Mucosa of rectum (tissue), 2 donors: ENCODE data around the gene C10orf62.
"Not testable (repeated sequence)": the region's sequence is repeated elsewhere in the genome, so short reads cannot be mapped to it uniquely, and the experiment has no call there.

Experiments used
- H3K27ac ChIP-seq, 2 donors: one replicate each; pipeline ENCODE4 v1.7.0; 2013; ENCODE audit warnings: inconsistent platforms in 2 of 2, low read depth in 2 of 2, low read length in 2 of 2
- H3K27me3 ChIP-seq, 2 donors: one replicate each; pipeline ENCODE4 v1.7.0; 2013; ENCODE audit warnings: low read length in 2 of 2; ENCODE audit not compliant: control insufficient read depth in 2 of 2, insufficient read depth in 2 of 2
- H3K36me3 ChIP-seq, 2 donors: one replicate each; pipeline ENCODE4 v1.7.0; 2013; ENCODE audit warnings: low read length in 2 of 2; ENCODE audit not compliant: control insufficient read depth in 2 of 2, insufficient read depth in 2 of 2
- H3K4me1 ChIP-seq, 2 donors: one replicate each; pipeline ENCODE4 v1.7.0; 2013; ENCODE audit warnings: low read length in 2 of 2, mild to moderate bottlenecking in 1 of 2; ENCODE audit not compliant: control insufficient read depth in 2 of 2, insufficient read depth in 2 of 2
- H3K4me3 ChIP-seq, 2 donors: one replicate each; pipeline ENCODE4 v1.7.0; 2013; ENCODE audit warnings: low read length in 2 of 2
- H3K9ac ChIP-seq, 2 donors: one replicate each; pipeline ENCODE4 v1.7.0; 2013; ENCODE audit warnings: low read length in 2 of 2, low read depth in 1 of 2, mild to moderate bottlenecking in 1 of 2
- H3K9me3 ChIP-seq, 2 donors: one replicate each; pipeline ENCODE4 v1.7.0; 2013; ENCODE audit warnings: low read length in 2 of 2; ENCODE audit not compliant: control insufficient read depth in 2 of 2
- donor health status: healthy.
- donor health status: Normal muscosa, but diverticular disease.

The C10orf62 gene

GRCh38 chr10:97550336-97551149, 39.0 kb upstream of the C10orf62 start:
- H3K4me1 ChIP-seq: no peaks in the 10 kb centered on the region
- H3K27ac ChIP-seq: no peak overlapping the region
- H3K9me3 ChIP-seq: no peaks in the 10 kb centered on the region
- H3K4me3 ChIP-seq: no peak overlapping the region
- H3K27me3 ChIP-seq: no peaks in the 10 kb centered on the region
- no peaks in the 10 kb centered on the region for H3K36me3 ChIP-seq
- no peak overlapping the region for H3K9ac ChIP-seq

DNA sequence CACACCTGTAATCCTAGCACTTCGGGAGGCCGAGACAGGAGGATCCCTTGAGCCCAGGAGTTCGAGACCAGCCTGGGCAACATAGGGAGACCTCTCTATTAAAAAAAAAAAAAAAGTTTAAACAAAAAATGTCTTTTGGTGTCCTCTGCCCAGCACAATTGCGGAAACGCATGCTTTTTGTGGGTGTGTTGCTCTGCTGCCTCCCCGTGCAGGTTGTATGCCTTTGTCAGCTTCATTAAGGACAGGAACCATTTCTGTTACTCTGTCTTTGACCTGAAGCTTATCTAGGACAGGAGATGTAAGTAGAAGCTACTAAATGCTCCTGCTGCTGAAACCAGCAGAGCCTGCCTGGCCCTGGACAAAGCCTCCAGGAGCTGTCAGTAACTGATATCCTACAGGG, 38.2 kb upstream of the C10orf62 start:
- Histone ChIP-seq H3K27ac (no peak overlapping the region), H3K36me3 (no peaks in the 10 kb centered on the region), H3K4me1 (no peaks in the 10 kb centered on the region), H3K4me3 (no peak overlapping the region), H3K27me3 (no peaks in the 10 kb centered on the region), H3K9ac (no peak overlapping the region), H3K9me3 (no peaks in the 10 kb centered on the region)

GRCh38 chr10:97553575-97554031, 35.9 kb upstream of the C10orf62 start:
- Histone ChIP-seq H3K4me1 (no peaks in the 10 kb centered on the region), H3K9ac (no peak overlapping the region), H3K9me3 (no peaks in the 10 kb centered on the region), H3K27ac (no peak overlapping the region), H3K27me3 (no peaks in the 10 kb centered on the region), H3K4me3 (no peak overlapping the region), H3K36me3 (no peaks in the 10 kb centered on the region)

DNA sequence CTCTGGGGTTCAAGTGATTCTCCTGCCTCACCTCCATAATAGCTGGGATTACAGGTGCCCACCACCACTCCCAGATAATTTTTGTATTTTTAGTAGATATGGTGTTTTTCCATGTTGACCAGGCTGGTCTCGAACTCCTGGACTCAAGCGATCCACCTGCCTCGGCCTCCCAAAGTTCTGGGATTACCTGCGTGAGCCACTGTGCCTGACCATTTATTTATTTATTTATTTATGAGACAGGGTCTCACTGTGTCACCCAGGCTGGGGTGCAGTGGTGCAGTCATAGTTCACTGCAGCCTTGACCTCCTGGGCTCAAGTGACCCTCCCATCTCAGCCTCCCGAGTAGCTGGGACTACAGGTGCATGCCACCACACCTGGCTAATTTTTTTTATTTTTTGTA, 35.2 kb upstream of the C10orf62 start:
- H3K27ac ChIP-seq, H3K9me3 ChIP-seq, H3K36me3 ChIP-seq, H3K4me3 ChIP-seq, H3K4me1 ChIP-seq, H3K27me3 ChIP-seq, H3K9ac ChIP-seq: not testable (repeated sequence)

DNA sequence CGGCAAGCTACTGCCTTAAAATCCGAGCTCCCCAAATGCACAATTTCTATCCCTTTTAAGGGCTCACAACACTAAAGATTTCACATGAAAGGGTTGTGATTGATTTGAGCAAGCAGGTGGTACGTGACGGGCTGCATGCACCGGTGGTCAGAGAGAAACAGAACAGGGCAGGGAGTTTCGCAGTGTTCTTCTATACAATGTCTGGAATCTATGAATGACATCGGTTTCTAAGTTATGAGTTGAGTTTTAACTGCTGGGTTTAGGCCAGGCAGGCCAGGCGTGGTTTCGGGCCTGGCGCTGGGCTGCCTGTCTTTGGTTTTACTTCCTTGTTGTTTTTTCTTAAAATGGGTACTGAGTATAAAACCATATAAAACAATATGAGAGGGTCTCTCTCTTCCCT, 34.0 kb upstream of the C10orf62 start:
- H3K27me3 ChIP-seq, H3K9ac ChIP-seq, H3K4me1 ChIP-seq, H3K9me3 ChIP-seq, H3K4me3 ChIP-seq, H3K36me3 ChIP-seq, H3K27ac ChIP-seq: not testable (repeated sequence)

- not testable (repeated sequence) for H3K27me3 ChIP-seq, H3K27ac ChIP-seq, H3K4me1 ChIP-seq, H3K4me3 ChIP-seq, H3K9me3 ChIP-seq, H3K9ac ChIP-seq, H3K36me3 ChIP-seq
Measured at GRCh38 chr10:97560731-97561381, 28.7 kb upstream of the C10orf62 start.

DNA sequence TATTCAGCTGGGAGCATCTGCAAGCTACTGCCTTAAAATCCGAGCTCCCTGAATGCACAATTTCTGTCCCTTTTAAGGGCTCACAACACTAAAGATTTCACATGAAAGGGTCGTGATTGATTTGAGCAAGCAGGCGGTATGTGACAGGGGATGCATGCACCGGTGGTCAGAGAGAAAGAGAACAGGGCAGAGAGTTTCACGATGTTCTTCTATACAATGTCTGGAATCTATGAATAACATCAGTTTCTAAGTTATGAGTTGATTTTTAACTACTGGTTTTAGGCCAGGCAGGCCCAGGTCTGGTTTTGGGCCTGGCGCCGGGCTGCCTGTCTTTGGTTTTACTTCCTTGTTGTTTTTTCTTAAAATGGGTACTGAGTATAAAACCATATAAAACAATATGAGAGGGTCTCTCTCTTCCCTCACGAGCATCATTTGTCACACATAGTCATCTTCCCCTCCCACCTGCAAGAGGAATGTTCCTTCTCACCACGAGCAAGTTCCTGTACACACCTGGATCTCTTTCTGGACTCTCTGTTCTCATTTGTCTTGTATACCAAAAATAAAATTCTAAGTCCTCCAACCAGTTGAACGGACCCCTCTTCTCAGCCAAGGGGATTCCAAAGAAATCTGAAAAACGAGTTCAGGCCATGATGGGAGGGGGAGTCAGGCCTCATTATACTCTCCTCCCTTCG, 28.0 kb upstream of the C10orf62 start:
- not testable (repeated sequence) for H3K27ac ChIP-seq, H3K27me3 ChIP-seq, H3K4me3 ChIP-seq, H3K9me3 ChIP-seq, H3K9ac ChIP-seq, H3K4me1 ChIP-seq, H3K36me3 ChIP-seq

- H3K9ac ChIP-seq, H3K4me3 ChIP-seq, H3K27ac ChIP-seq, H3K27me3 ChIP-seq, H3K9me3 ChIP-seq, H3K36me3 ChIP-seq, H3K4me1 ChIP-seq: not testable (repeated sequence)
Measured at GRCh38 chr10:97562329-97562728, 27.2 kb upstream of the C10orf62 start.

DNA sequence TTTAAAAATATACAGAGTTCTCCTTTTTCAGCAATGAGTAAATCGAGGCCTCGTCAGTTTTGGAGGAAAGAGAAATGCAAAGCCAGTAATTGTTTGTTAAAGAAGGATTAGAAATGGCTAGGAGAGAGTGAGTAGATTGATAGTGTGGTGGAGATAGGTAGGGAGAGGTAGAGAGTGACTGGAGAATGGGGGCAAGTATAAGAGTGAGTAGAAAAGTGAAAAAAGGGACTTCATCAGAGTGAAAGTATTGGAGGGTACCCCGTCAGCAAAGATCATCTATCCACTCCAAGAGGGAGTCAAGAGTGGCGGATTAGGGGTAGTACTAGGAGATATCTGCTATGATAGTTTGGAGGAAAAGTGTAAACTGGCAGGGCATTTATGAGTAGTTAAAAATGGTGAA, 26.2 kb upstream of the C10orf62 start:
- H3K4me1 ChIP-seq: no peaks in the 10 kb centered on the region
- no peak overlapping the region for H3K27ac ChIP-seq
- H3K9ac ChIP-seq: no peak overlapping the region
- no peaks in the 10 kb centered on the region for H3K27me3 ChIP-seq
- H3K9me3 ChIP-seq: no peaks in the 10 kb centered on the region
- no peak overlapping the region for H3K4me3 ChIP-seq
- H3K36me3 ChIP-seq: no peaks in the 10 kb centered on the region

- Histone ChIP-seq H3K4me3 (no peak overlapping the region), H3K27ac (no peak overlapping the region), H3K27me3 (no peaks in the 10 kb centered on the region), H3K9ac (no peak overlapping the region), H3K4me1 (no peaks in the 10 kb centered on the region), H3K36me3 (no peaks in the 10 kb centered on the region), H3K9me3 (no peaks in the 10 kb centered on the region)
Measured at GRCh38 chr10:97564776-97565175, 24.7 kb upstream of the C10orf62 start.
